Measurements from ENCODE around the gene AQP12B. TPM values are rescaled to one million over a fixed set of nuclear protein-coding genes. Genes with fewer than 3 reads are reported as not detected.
"Not testable (repeated sequence)": the region's sequence is repeated elsewhere in the genome, so short reads cannot be mapped to it uniquely, and the experiment has no call there.

The AQP12B gene
- total RNA-seq, 2 experiments from 2014 or later: not detected

DNA sequence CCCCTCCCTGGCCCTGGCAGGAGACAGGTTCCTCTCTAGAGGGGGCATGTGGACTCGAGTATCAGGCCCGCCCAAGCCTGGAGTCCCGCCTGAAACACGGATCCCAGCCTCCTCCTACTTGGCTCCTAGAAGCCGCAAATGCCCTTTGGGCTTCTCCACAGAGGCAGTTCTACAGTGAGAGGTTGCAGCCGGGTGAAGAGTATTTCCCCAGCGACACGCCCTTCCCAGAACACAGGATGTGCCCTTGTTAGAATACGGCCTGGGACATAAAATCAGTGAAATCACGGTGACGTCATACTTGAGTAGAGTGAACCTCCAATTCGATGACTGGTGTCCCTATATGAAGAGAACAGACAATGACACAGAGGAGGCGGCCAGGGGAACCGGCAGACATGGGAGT is 4.6 kb downstream of the AQP12B start:
- H3K4me1 Mint-ChIP-seq (ENCODE audit: low read depth); intact Hi-C loops (cut with micrococcal nuclease); H3K9me3 Mint-ChIP-seq; H3K27me3 Mint-ChIP-seq (ENCODE audit: low read depth); H3K36me3 Mint-ChIP-seq (ENCODE audit: low read depth); H3K4me3 Mint-ChIP-seq; DNase-seq; H3K27ac Mint-ChIP-seq; CTCF ChIA-PET: not testable (repeated sequence)

DNA sequence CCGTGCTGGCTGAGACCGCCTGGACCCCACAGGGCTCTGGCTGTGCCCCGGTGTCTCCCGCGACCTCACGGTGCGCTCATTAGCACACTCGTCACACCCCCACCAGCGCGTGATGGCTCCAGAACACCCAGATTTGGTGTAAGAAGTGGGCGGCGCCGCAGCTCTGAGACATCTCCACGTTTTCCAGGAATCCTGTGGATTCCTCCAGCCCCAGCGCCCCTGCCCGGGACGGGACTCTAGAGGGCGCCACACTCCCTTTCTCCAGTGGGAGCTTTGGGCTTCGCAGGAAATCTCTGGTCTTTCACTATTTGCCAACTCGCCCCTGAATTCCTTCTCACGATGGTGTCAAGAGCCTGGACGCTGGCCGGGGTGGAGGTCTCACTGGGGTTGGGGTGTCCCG is 7.3 kb downstream of the AQP12B start:
- DNase-seq, CTCF ChIA-PET: not testable (repeated sequence)

DNA sequence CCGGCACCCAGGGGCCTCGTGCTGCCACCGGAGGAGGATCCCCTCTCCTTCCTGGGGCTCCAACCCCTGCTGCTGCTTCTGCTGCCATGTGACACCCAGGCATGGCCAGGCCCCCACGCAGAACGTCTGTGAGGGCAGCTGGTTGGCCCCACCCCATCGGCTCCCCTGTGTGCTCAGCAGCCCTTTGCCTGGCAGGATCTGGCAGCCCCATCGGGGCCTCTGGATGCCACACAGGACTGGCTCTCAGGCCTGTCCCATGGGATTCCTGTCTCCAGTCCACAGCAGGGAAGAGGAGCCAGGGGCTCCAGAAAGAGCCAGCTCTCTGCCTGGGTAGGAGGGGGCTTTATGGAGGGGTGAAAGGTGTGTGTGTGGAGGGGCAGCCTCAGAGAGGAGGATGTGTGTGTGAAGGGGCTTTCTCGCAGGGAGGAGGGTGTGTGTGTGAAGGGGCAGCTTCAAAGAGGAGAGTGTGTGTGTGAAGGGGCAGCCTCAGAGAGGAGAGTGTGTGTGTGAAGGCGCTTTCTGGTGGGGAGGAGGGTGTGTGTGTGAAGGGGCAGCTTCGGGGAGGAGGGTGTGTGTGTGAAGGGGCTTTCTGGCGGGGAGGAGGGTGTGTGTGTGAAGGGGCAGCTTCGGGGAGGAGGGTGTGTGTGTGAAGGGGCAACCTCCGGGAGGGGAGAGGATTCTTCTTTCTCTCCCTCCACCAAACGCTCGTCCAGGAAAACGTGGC is 8.1 kb downstream of the AQP12B start:
- H3K4me1 Mint-ChIP-seq (ENCODE audit: low read depth); CTCF ChIA-PET; DNase-seq; H3K4me3 Mint-ChIP-seq; H3K9me3 Mint-ChIP-seq; intact Hi-C loops (cut with micrococcal nuclease); H3K36me3 Mint-ChIP-seq (ENCODE audit: low read depth); H3K27ac Mint-ChIP-seq: not testable (repeated sequence)
- H3K27me3 Mint-ChIP-seq (ENCODE audit: low read depth): peaks cover 17% of the 10 kb centered on the region

More for the DNA sequence above, 7.3 kb downstream of the AQP12B start:
- H3K36me3 Mint-ChIP-seq (ENCODE audit: low read depth); H3K9me3 Mint-ChIP-seq; H3K4me3 Mint-ChIP-seq; H3K4me1 Mint-ChIP-seq (ENCODE audit: low read depth); H3K27ac Mint-ChIP-seq; intact Hi-C loops (cut with micrococcal nuclease): not testable (repeated sequence)
- H3K27me3 Mint-ChIP-seq (ENCODE audit: low read depth): peaks cover 17% of the 10 kb centered on the region

DNA sequence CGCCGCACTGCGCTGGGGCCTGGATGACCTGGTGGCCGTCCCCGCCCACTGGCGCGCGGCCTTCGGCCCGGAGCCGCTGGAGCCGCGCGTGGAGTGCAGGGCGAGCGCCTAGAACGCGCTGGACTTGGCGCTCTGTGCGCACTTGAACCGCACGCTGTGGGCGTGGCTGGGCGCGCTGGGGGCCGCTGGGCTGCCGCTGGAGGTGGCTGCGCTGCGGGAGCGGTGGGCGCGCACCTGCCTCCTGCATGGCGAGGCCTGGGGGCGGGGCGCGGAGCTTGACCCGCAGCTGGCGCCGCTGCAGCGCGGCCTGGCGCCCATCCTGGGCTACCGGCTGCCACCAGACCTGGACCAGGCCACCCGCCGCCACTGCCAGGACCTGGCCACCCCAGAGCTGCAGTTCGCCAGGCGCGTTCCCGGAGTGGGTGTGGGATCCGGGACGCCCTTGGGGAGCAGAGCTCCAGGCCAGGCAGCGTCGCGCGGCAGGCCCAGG is 9.9 kb downstream of the AQP12B start:
- no peak for DNase-seq
- Mint-ChIP-seq H3K27ac (no peak overlapping the region), H3K27me3 (ENCODE audit: low read depth) (peaks cover 17% of the 10 kb centered on the region), H3K4me3 (no peak overlapping the region), H3K4me1 (ENCODE audit: low read depth) (no peaks in the 10 kb centered on the region), H3K36me3 (ENCODE audit: low read depth) (no peaks in the 10 kb centered on the region), H3K9me3 (no peaks in the 10 kb centered on the region)
- intact Hi-C loops (cut with micrococcal nuclease): no loop called here
- CTCF ChIA-PET: no interaction called here

DNA sequence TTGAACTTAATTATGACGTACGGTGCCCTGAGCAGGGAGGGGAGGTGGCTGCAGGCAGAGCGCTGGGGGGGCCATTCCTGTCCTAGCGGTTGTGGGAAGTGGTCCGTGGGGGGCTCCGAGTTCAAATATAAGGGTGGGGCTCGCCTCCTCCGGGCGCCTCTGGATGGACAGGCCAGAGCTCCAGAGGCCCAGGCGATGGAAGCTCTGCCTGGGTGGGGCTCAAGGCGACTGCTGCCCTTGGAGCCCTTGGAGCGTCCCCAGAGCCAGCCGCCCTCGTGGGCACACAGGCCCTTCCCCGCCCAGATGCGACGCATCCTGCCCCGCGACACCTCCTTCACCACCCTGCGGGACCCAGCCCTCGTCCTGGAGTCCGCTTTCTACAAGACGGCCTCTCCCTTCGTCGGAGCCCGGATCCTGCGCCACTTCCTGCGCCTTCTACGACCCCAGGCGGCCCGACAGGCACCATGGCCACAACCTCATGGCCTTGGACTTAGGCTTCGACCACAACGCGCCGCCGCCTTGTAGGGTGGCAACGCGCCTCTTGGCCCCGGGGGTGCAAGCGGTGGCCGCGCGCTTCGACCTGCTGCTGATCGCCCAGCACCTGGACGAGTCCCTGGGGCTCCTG is 10.5 kb downstream of the AQP12B start:
- Mint-ChIP-seq H3K9me3 (no peaks in the 10 kb centered on the region), H3K36me3 (ENCODE audit: low read depth) (no peaks in the 10 kb centered on the region), H3K4me3 (no peak overlapping the region), H3K4me1 (ENCODE audit: low read depth) (no peaks in the 10 kb centered on the region), H3K27me3 (ENCODE audit: low read depth) (peaks cover 17% of the 10 kb centered on the region), H3K27ac (no peak overlapping the region)
- CTCF ChIA-PET: no interaction called here
- DNase-seq: no peak
- intact Hi-C loops (cut with micrococcal nuclease): no loop called here

DNA sequence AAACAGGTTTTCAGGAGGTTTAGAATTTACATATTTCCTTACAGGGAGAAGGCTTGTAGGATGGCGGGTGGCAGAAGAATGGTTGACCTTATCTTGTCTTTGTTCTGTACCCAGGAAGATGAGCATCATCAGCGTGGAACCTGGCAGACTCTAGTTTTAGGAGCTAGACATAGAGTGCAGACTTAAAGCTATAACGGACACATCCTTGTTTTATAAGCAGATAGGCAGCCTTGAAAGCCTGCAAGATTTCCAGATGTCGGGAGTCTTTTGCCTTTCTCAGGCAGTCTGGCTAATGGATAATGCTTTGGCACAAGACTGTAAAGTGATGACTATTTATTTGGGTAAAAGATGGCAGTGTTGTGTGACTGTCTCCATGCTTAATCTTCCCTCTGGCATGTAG is 11.7 kb downstream of the AQP12B start:
- Mint-ChIP-seq H3K4me3 (no peak overlapping the region), H3K36me3 (ENCODE audit: low read depth) (no peaks in the 10 kb centered on the region), H3K9me3 (no peaks in the 10 kb centered on the region), H3K27ac (no peak overlapping the region), H3K27me3 (ENCODE audit: low read depth) (peaks cover 20% of the 10 kb centered on the region), H3K4me1 (ENCODE audit: low read depth) (no peaks in the 10 kb centered on the region)
- no peak for DNase-seq
- CTCF ChIA-PET: no interaction called here
- intact Hi-C loops (cut with micrococcal nuclease): no loop called here

DNA sequence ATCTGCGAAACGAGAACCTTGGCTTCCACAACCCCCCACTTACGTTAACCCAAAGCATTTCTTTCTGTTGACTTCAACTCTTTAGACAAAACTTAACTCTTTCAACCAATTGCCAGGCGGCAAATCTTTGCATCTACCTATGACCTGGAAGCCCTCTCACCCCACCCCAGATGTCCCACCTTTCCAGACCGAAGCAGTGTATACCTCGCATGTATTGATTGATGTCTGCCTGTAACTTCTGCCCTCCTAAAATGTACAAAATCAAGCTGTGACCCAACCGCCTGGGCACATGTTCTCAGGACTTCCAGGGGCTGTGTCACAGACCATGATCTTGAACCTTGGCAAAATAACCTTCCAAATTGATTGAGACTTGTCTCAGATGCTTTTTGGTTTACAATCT is 12.3 kb downstream of the AQP12B start:
- intact Hi-C loops (cut with micrococcal nuclease): no loop called here
- Mint-ChIP-seq H3K9me3 (no peaks in the 10 kb centered on the region), H3K4me3 (no peak overlapping the region), H3K36me3 (ENCODE audit: low read depth) (no peaks in the 10 kb centered on the region), H3K4me1 (ENCODE audit: low read depth) (no peaks in the 10 kb centered on the region), H3K27me3 (ENCODE audit: low read depth) (peaks cover 20% of the 10 kb centered on the region), H3K27ac (no peak overlapping the region)
- CTCF ChIA-PET: no interaction called here
- DNase-seq: no peak

DNA sequence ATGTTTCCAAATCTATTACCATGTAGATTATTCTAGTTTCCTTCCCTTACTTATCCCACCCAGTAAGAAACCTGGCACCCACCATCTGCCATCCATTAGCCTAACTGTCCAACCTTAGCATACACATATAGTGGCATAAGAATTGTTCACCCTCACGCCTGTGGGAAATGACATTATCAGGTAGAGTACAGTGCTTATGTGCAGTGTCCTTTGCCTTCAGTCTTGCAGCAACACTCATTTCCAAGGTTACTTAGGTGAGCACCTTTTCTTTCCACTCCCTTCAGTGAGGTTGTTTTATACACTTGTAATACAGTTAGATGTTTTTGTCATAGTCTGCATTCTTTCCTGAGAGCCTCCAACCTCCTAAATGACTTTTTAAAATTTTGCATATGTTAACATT is 18.1 kb downstream of the AQP12B start:
- Mint-ChIP-seq H3K36me3 (ENCODE audit: low read depth) (no peaks in the 10 kb centered on the region), H3K27ac (no peak overlapping the region), H3K27me3 (ENCODE audit: low read depth) (peaks cover 3% of the 10 kb centered on the region), H3K4me1 (ENCODE audit: low read depth) (no peaks in the 10 kb centered on the region), H3K4me3 (no peak overlapping the region), H3K9me3 (peaks cover 4% of the 10 kb centered on the region)
- CTCF ChIA-PET: no interaction called here
- no peak for DNase-seq
- intact Hi-C loops (cut with micrococcal nuclease): no loop called here

DNA sequence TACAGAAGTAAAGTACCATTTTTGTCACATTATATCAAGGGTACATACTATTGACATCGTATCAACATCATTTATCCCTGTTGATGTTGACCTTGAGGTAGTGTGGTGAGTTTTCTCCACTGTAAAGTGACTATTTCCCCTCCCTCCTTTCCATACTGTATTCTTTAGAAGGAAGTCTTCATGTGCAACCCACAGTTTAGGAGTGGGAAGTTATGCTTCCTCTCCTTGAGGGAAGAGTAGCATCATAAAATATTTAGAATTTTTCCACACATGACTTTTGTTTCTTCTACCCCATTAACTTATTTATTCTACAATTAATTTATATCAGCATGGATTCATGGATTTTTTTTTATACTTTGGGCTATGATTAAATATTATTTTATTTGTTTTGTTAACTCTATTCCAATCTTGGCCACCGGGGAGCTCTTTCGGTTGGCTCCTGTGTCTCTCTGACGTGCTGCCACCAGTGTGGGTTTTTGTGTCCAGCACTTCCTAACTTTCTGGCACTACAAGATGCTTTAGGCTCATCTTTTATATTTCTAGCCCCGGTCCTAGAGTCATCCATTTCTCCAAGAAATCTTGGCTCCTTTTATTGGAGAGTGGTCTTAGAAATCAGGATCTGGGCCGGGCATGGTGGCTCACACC is 19.0 kb downstream of the AQP12B start:
- no peak for DNase-seq
- H3K27me3 Mint-ChIP-seq (ENCODE audit: low read depth): peaks cover 3% of the 10 kb centered on the region
- no peak overlapping the region for H3K27ac Mint-ChIP-seq
- CTCF ChIA-PET: interaction anchor here (0.6 kb wide), 1 partner anchor 10 kb away, joined by 6 read pairs; no protein-coding TSS in a partner anchor
- H3K4me3 Mint-ChIP-seq: no peak overlapping the region
- no peaks in the 10 kb centered on the region for H3K4me1 Mint-ChIP-seq (ENCODE audit: low read depth)
- intact Hi-C loops (cut with micrococcal nuclease): no loop called here
- H3K36me3 Mint-ChIP-seq (ENCODE audit: low read depth): no peaks in the 10 kb centered on the region
- peaks cover 4% of the 10 kb centered on the region for H3K9me3 Mint-ChIP-seq

DNA sequence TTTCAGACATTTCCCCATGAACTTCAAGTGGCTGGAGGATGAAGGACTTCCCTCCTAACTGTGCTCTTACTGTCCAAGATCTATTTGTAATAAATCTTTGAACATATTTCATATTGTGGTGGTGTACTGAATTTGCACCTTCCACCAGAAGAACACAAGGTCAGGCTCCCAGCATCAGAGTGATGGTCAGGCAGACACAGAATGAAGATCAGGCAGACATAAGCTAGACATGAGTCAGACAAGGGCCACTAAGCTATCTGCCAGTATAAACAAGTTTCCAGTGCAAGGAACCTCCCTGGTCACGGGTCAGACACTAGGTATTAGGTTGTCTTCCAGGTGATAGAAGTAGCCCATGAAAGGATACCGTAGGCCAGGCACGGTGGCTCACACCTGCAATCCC is 20.0 kb downstream of the AQP12B start:
- H3K27me3 Mint-ChIP-seq (ENCODE audit: low read depth): peaks cover 3% of the 10 kb centered on the region
- peaks cover 4% of the 10 kb centered on the region for H3K9me3 Mint-ChIP-seq
- DNase-seq: no peak
- H3K27ac Mint-ChIP-seq: no peak overlapping the region
- intact Hi-C loops (cut with micrococcal nuclease): no loop called here
- no peaks in the 10 kb centered on the region for H3K36me3 Mint-ChIP-seq (ENCODE audit: low read depth)
- H3K4me1 Mint-ChIP-seq (ENCODE audit: low read depth): no peaks in the 10 kb centered on the region
- CTCF ChIA-PET: no interaction called here
- no peak overlapping the region for H3K4me3 Mint-ChIP-seq

DNA sequence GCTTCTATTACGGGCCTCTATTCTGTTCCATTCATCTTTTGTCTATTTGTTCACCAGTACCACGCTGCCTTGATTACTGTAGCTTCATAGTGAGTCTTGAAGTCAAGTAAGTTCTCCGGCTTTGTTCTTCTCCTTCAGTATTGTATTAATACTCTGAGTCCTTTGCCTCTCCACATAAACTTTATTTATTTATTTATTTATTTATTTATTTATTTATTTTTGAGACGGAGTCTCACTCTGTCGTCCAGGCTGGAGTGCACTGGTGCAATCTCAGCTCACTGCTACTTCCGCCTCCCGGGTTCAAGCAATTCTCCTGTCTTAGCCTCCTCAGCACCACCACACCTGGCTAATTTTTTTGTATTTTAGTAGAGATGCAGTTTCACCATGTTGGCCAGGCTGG is 22.8 kb downstream of the AQP12B start:
- DNase-seq; CTCF ChIA-PET; H3K36me3 Mint-ChIP-seq (ENCODE audit: low read depth); H3K4me1 Mint-ChIP-seq (ENCODE audit: low read depth); H3K9me3 Mint-ChIP-seq; H3K4me3 Mint-ChIP-seq; H3K27ac Mint-ChIP-seq; H3K27me3 Mint-ChIP-seq (ENCODE audit: low read depth); intact Hi-C loops (cut with micrococcal nuclease): not testable (repeated sequence)

DNA sequence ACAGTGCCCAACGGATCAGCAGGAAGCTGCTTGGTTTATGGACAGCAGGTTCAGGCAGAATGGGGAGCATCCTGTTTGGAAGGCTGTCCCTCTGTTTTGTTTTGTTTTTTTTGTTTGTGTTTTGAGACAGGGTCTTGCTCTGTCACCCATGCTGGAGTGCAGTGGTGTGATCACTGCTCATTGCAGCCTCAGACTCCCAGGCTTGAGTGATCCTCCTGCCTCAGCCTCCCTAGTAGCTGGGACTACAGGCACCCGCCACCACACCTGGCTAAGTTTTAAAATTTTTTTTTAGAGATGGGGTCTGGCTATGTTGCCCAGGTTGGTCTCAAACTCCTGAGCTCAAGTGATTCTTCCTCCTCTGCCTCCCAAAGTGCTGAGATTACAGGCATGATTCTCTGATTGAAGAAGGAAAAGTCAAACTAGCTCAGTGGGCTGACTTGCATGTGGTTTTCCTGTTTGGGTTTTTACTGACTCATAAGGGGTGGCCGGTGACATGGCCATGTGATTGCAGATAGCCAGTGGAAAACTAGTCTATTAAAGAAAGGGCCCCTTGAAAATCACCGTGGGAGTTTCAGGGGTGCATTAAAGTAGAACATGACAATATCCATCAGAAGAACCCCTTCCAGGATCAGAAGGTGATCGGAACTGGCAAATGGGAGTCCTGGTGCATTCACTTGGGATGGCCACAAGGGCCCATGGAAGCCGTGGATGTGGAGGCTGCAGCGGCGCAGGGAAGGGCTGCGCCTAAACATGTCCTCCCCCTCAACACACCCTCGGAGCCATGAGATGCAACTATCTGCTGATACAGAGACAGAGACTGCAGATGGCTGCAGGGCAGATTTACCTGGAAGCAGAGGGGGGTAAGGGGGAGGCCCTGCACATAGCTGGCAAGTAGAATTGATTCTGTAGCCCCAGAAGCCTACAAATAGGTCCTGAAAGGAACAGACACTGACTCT is 26.5 kb downstream of the AQP12B start:
- Mint-ChIP-seq H3K27ac (no peak overlapping the region), H3K4me1 (ENCODE audit: low read depth) (peaks cover 5% of the 10 kb centered on the region), H3K27me3 (ENCODE audit: low read depth) (peaks cover 17% of the 10 kb centered on the region), H3K9me3 (no peaks in the 10 kb centered on the region), H3K36me3 (ENCODE audit: low read depth) (no peaks in the 10 kb centered on the region), H3K4me3 (no peak overlapping the region)
- DNase-seq: peak; percentile 19
- CTCF ChIA-PET: no interaction called here
- intact Hi-C loops (cut with micrococcal nuclease): no loop called here

Data from activated naive CD4-positive, alpha-beta T cell treated with anti-CD3 and anti-CD28 coated beads for 36 hours (primary cell).